Caco-2 (cell line): ENCODE data around the gene ZNF880. TPM values are rescaled to one million over a fixed set of nuclear protein-coding genes. Genes with fewer than 3 reads are reported as not detected.
"Not testable (repeated sequence)": the region's sequence is repeated elsewhere in the genome, so short reads cannot be mapped to it uniquely, and the experiment has no call there.

Experiments
- BruUV-seq: library from RNA; stranded (reverse); fragments of 400-500 nt; replicated peaks from 2 replicates; lab custom pipeline; 2021; lab: Mats Ljungman, UMichigan
- CTCF ChIA-PET: fragments of 300-600 bp; sonication (Branson Sonifier 250); formaldehyde crosslinking; loops from one replicate; lab custom pipeline; 2022; ENCODE audit warnings: antibody characterized with exemption; lab: Charles Lee
- POLR2A ChIA-PET: fragments of 300-600 bp; sonication (Branson Sonifier 250); formaldehyde crosslinking; loops from one replicate; lab custom pipeline; 2022; ENCODE audit warnings: antibody characterized with exemption; lab: Charles Lee
- DNase-seq, 2 experiments: peaks; one replicate each; pipeline versions ENCODE4 v3.0.0 to v3.0.0-alpha.2; 2020 to 2022
- H3K27me3 ChIP-seq: replicated peaks from 2 replicates; pipeline ENCODE4 v1.6.0; 2011; ENCODE audit warnings: low read length; ENCODE audit not compliant: control insufficient read depth, insufficient read depth
- H3K36me3 ChIP-seq: 2 replicates; pipeline ENCODE4 v1.5.1; 2011; ENCODE audit warnings: low read length; ENCODE audit not compliant: control insufficient read depth, insufficient read depth
- H3K4me1 ChIP-seq: fragments of 250-450 bp; sonication (Bioruptor Pico); 2 replicates; pipeline ENCODE4 v1.5.1; 2020; ENCODE audit warnings: mild to moderate bottlenecking
- H3K4me3 ChIP-seq: 2 replicates; pipeline ENCODE4 v1.5.1; 2011; ENCODE audit warnings: low read depth, mild to moderate bottlenecking, control low read depth, low read length
- H3K9me3 ChIP-seq: fragments of 250-450 bp; sonication (Bioruptor Pico); 2 replicates; pipeline ENCODE4 v1.5.1; 2020; ENCODE audit warnings: mild to moderate bottlenecking, moderate library complexity
- H3K27ac Mint-ChIP-seq: one replicate; pipeline ENCODE4 v1.8.0; 2022; ENCODE audit warnings: mixed read lengths; ENCODE audit not compliant: unreplicated experiment
- H3K27me3 Mint-ChIP-seq: one replicate; pipeline ENCODE4 v1.8.0; 2022; ENCODE audit warnings: mixed read lengths; ENCODE audit not compliant: insufficient read depth, unreplicated experiment
- H3K36me3 Mint-ChIP-seq: one replicate; pipeline ENCODE4 v1.8.0; 2022; ENCODE audit warnings: mild to moderate bottlenecking, mixed read lengths; ENCODE audit not compliant: insufficient read depth, unreplicated experiment
- H3K4me1 Mint-ChIP-seq: one replicate; pipeline ENCODE4 v1.8.0; 2022; ENCODE audit warnings: low read depth, mixed read lengths; ENCODE audit not compliant: unreplicated experiment
- H3K4me3 Mint-ChIP-seq: one replicate; pipeline ENCODE4 v1.8.0; 2022; ENCODE audit warnings: mild to moderate bottlenecking, moderate library complexity, mixed read lengths; ENCODE audit not compliant: unreplicated experiment
- H3K9me3 Mint-ChIP-seq: one replicate; pipeline ENCODE4 v1.8.0; 2022; ENCODE audit warnings: mixed read lengths; ENCODE audit not compliant: unreplicated experiment
- CTCF ChIP-seq, 2 experiments: fragments of 200-600 bp in 1 of 2; IDR thresholded peaks; 1 replicate in 1 of 2; 2 replicates in 1 of 2; pipeline versions ENCODE4 v1.5.1 to v1.8.0; 2011 to 2022; ENCODE audit warnings: antibody characterized with exemption in 1 of 2, control low read depth in 1 of 2, inconsistent platforms in 1 of 2, low read depth in 1 of 2, low read length in 1 of 2, mild to moderate bottlenecking in 1 of 2, moderate library complexity in 1 of 2; ENCODE audit not compliant: insufficient read depth in 1 of 2, severe bottlenecking in 1 of 2, unreplicated experiment in 1 of 2
- intact Hi-C: fragments of 100-400 bp; cut with micrococcal nuclease; formaldehyde crosslinking; loops from one replicate; pipeline ENCODE4 v1.10.0; 2022; ENCODE audit not compliant: unreplicated experiment
- total RNA-seq: library from RNA; stranded (reverse); gene quantifications from 2 replicates; pipeline ENCODE4 v1.2.3, GENCODE V29; 2022

ZNF880 gene
- total RNA-seq, 1 experiment from 2014 or later: 2.0 TPM

GRCh38 chr19:52335768-52336116 is 34.0 kb upstream of the ZNF880 start:
- no peaks in the 10 kb centered on the region for H3K27me3 ChIP-seq
- Mint-ChIP-seq H3K9me3 (peaks cover 66% of the 10 kb centered on the region), H3K36me3 (peaks cover 11% of the 10 kb centered on the region), H3K27ac (no peak overlapping the region), H3K4me1 (no peaks in the 10 kb centered on the region), H3K27me3 (no peaks in the 10 kb centered on the region), H3K4me3 (peak overlapping the region; percentile 70)
- no peak for DNase-seq
- TF ChIP-seq CTCF (IDR thresholded peaks at IDR 0.05; ENCODE audit: insufficient read depth in 1 of 2, low read depth in 1 of 2, low read length in 1 of 2, severe bottlenecking in 1 of 2, unreplicated experiment in 1 of 2): no peak
- intact Hi-C loops: no loop called here
- H3K4me3 ChIP-seq: peak overlapping the region; percentile 56
- BruUV-seq: no TSS peak
- H3K9me3 ChIP-seq: peaks cover 36% of the 10 kb centered on the region
- ChIA-PET CTCF (no interaction called here), POLR2A (no interaction called here)
- H3K4me1 ChIP-seq: no peaks in the 10 kb centered on the region
- H3K36me3 ChIP-seq: no peaks in the 10 kb centered on the region

- Histone ChIP-seq H3K4me3 (peak within 1 kb of the TSS; percentile 56), H3K36me3 (no peaks in the 10 kb centered on the region), H3K27me3 (no peaks in the 10 kb centered on the region), H3K4me1 (no peaks in the 10 kb centered on the region), H3K9me3 (peaks cover 31% of the 10 kb centered on the region)
- no peaks in the 10 kb centered on the region for H3K4me1 Mint-ChIP-seq
- intact Hi-C loops: no loop called here
- H3K9me3 Mint-ChIP-seq: peaks cover 61% of the 10 kb centered on the region
- ChIA-PET POLR2A (no interaction called here), CTCF (no interaction called here)
- no TSS peak for BruUV-seq
- no peak for TF ChIP-seq CTCF (IDR thresholded peaks at IDR 0.05; ENCODE audit: insufficient read depth in 1 of 2, low read depth in 1 of 2, low read length in 1 of 2, severe bottlenecking in 1 of 2, unreplicated experiment in 1 of 2)
- H3K4me3 Mint-ChIP-seq: peak within 1 kb of the TSS; percentile 70
- H3K36me3 Mint-ChIP-seq: peaks cover 11% of the 10 kb centered on the region
- peak within 1 kb of the TSS; percentile 23 for H3K27ac Mint-ChIP-seq
- no peaks in the 10 kb centered on the region for H3K27me3 Mint-ChIP-seq
- peak; percentile 62 to 67 for DNase-seq
These were observed 33.5 kb upstream of the ZNF880 start, which contains the start of gene ZNF610 for GRCh38 chr19:52336117-52336790. Gene ZNF610 (plus strand): TSS chr19:52336243. CDS start chr19:52349173, 12,930 bp downstream.

GRCh38 chr19:52336791-52337381 is 32.8 kb upstream of the ZNF880 start:
- peak overlapping the region; percentile 23 for H3K27ac Mint-ChIP-seq
- Histone ChIP-seq H3K9me3 (peaks cover 27% of the 10 kb centered on the region), H3K27me3 (no peaks in the 10 kb centered on the region), H3K4me1 (no peaks in the 10 kb centered on the region), H3K36me3 (no peaks in the 10 kb centered on the region), H3K4me3 (peak overlapping the region; percentile 56)
- intact Hi-C loops: no loop called here
- no peaks in the 10 kb centered on the region for H3K4me1 Mint-ChIP-seq
- no peak for DNase-seq
- peaks cover 11% of the 10 kb centered on the region for H3K36me3 Mint-ChIP-seq
- no peaks in the 10 kb centered on the region for H3K27me3 Mint-ChIP-seq
- no peak for TF ChIP-seq CTCF (IDR thresholded peaks at IDR 0.05; ENCODE audit: insufficient read depth in 1 of 2, low read depth in 1 of 2, low read length in 1 of 2, severe bottlenecking in 1 of 2, unreplicated experiment in 1 of 2)
- CTCF ChIA-PET: no interaction called here
- peaks cover 56% of the 10 kb centered on the region for H3K9me3 Mint-ChIP-seq
- no TSS peak for BruUV-seq
- POLR2A ChIA-PET: no interaction called here
- H3K4me3 Mint-ChIP-seq: peak overlapping the region; percentile 70

- Mint-ChIP-seq H3K36me3 (peaks cover 18% of the 10 kb centered on the region), H3K9me3 (peaks cover 49% of the 10 kb centered on the region)
- H3K27me3 Mint-ChIP-seq, CTCF ChIA-PET, POLR2A ChIA-PET, H3K4me3 Mint-ChIP-seq, H3K4me1 ChIP-seq, H3K27me3 ChIP-seq, H3K4me3 ChIP-seq, DNase-seq, H3K27ac Mint-ChIP-seq, H3K4me1 Mint-ChIP-seq, intact Hi-C loops, BruUV-seq, H3K36me3 ChIP-seq: not testable (repeated sequence)
- peaks cover 25% of the 10 kb centered on the region for H3K9me3 ChIP-seq
These were observed 30.7 kb upstream of the ZNF880 start for GRCh38 chr19:52339022-52339421.
